Activated effector memory CD4-positive, alpha-beta T cell treated with anti-CD3 and anti-CD28 coated beads, Interleukin-2, amount 50 U/mL, for 16 hours (primary cell): ENCODE data around the gene ARID5B.
A peak's percentile ranks its signal among the peaks of the same experiment; 100 is the strongest.

Experiments used
- DNase-seq: peaks from one replicate; pipeline ENCODE4 v3.0.0-alpha.2; 2020

Gene ARID5B

GRCh38 chr10:61904733-61905725, 3.5 kb downstream of the ARID5B start:
- peak; percentile 82 for DNase-seq

- DNase-seq = no peak
Observed at GRCh38 chr10:61905837-61906561, 4.5 kb downstream of the ARID5B start.

- DNase-seq = no peak
Observed at GRCh38 chr10:61906562-61906901, 5.0 kb downstream of the ARID5B start.

GRCh38 chr10:61907011-61907410, 5.5 kb downstream of the ARID5B start:
- DNase-seq = no peak

GRCh38 chr10:61907587-61907986, 6.1 kb downstream of the ARID5B start:
- DNase-seq = no peak

- DNase-seq = no peak
Observed at GRCh38 chr10:61910226-61910805, 8.8 kb downstream of the ARID5B start.

- no peak for DNase-seq
Observed at GRCh38 chr10:61910894-61911293, 9.4 kb downstream of the ARID5B start.

GRCh38 chr10:61911425-61911824, 9.9 kb downstream of the ARID5B start:
- DNase-seq = no peak

- DNase-seq = no peak
Observed at GRCh38 chr10:61912981-61913380, 11.5 kb downstream of the ARID5B start.

- no peak for DNase-seq
Observed at GRCh38 chr10:61918140-61918539, 16.6 kb downstream of the ARID5B start.

GRCh38 chr10:61918989-61919388, 17.5 kb downstream of the ARID5B start:
- DNase-seq = no peak

GRCh38 chr10:61919646-61920215, 18.2 kb downstream of the ARID5B start:
- no peak for DNase-seq

- DNase-seq = no peak
Observed at GRCh38 chr10:61921143-61921542, 19.6 kb downstream of the ARID5B start.

- DNase-seq = no peak
Observed at GRCh38 chr10:61923210-61923949, 21.9 kb downstream of the ARID5B start.

GRCh38 chr10:61923950-61924274, 22.4 kb downstream of the ARID5B start:
- DNase-seq = no peak

- no peak for DNase-seq
Observed at GRCh38 chr10:61929555-61929954, 28.1 kb downstream of the ARID5B start.

- DNase-seq = no peak
Observed at GRCh38 chr10:61931620-61932332, 30.3 kb downstream of the ARID5B start.

- DNase-seq = no peak
Observed at GRCh38 chr10:61933859-61934555, 32.5 kb downstream of the ARID5B start.

- DNase-seq = no peak
Observed at GRCh38 chr10:61935077-61935476, 33.6 kb downstream of the ARID5B start.

- DNase-seq = no peak
Observed at GRCh38 chr10:61936770-61937169, 35.3 kb downstream of the ARID5B start.

GRCh38 chr10:61937631-61938351, 36.3 kb downstream of the ARID5B start:
- no peak for DNase-seq
